Stomach (tissue), 9 donors: ENCODE results near the gene RRAGD. TPM values are rescaled to one million over a fixed set of nuclear protein-coding genes. Genes with fewer than 3 reads are reported as not detected.

ENCODE experiments used
- DNase-seq, 2 donors: peaks; one replicate each; pipeline versions ENCODE4 v3.0.0 to v3.0.0-alpha.2; 2013 to 2019
- H3K27ac ChIP-seq, 5 donors: fragments of 200-600 bp in 4 of 5; sonication (generic) in 4 of 5; one replicate each; pipeline ENCODE4 v1.5.1; 2013 to 2019; ENCODE audit warnings: mild to moderate bottlenecking in 1 of 5, moderate library complexity in 1 of 5
- H3K27me3 ChIP-seq, 3 donors: fragments of 200-600 bp; sonication (generic); one replicate each; pipeline ENCODE4 v1.5.1; 2017 to 2019; ENCODE audit warnings: mixed run types in 1 of 3
- H3K36me3 ChIP-seq, 4 donors: fragments of 200-600 bp; sonication (generic); 1 replicate in 3 of 4; 2 replicates in 1 of 4; pipeline ENCODE4 v1.5.1; 2016 to 2019
- H3K4me1 ChIP-seq, 4 donors: fragments of 200-600 bp; sonication (generic); one replicate each; pipeline ENCODE4 v1.5.1; 2016 to 2019
- H3K4me3 ChIP-seq, 4 donors: fragments of 200-600 bp; sonication (generic) in 3 of 4; one replicate each; pipeline ENCODE4 v1.5.1; 2016 to 2019; ENCODE audit warnings: mild to moderate bottlenecking in 1 of 4
- H3K9me3 ChIP-seq, 4 donors: fragments of 200-600 bp; sonication (generic); one replicate each; pipeline ENCODE4 v1.5.1; 2016 to 2019
- CTCF ChIP-seq, 7 experiments: fragments of 450-650 bp in 4 of 7; fragments of 200-600 bp in 3 of 7; sonication (generic) in 3 of 7; IDR thresholded peaks; one replicate each; pipeline ENCODE4 v1.5.1; 2016 to 2019; ENCODE audit warnings: antibody characterized with exemption in 7 of 7, control low read depth in 2 of 7, mild to moderate bottlenecking in 1 of 7
- EP300 ChIP-seq: sonication (generic); formaldehyde crosslinking; IDR thresholded peaks from one replicate; pipeline ENCODE4 v1.6.1; 2017; ENCODE audit warnings: antibody characterized with exemption
- POLR2A ChIP-seq, 4 donors: fragments of 450-650 bp; IDR thresholded peaks; one replicate each; pipeline ENCODE4 v1.6.1; 2016; ENCODE audit warnings: antibody characterized with exemption in 4 of 4, control low read depth in 2 of 4, mild to moderate bottlenecking in 1 of 4, moderate library complexity in 1 of 4
- POLR2AphosphoS5 ChIP-seq, 3 donors: sonication (generic); formaldehyde crosslinking; IDR thresholded peaks; one replicate each; pipeline ENCODE4 v1.6.1; 2016; ENCODE audit warnings: antibody characterized with exemption in 3 of 3
- WGBS, 5 donors: extraction: QIAGEN DNeasy Blood & Tissue Kit in 3 of 5; methylation state at CpG; one replicate each; pipeline versions ENCODE4 v1.1.5 to v1.1.7; 2013 to 2018; 5-methylcytosine and 5-hydroxymethylcytosine counted together
- intact Hi-C: fragments of 100-400 bp; cut with DNase I; formaldehyde crosslinking; loops from one replicate; pipeline ENCODE4 v1.15.1; 2023; ENCODE audit warnings: low total_unique reads
- polyA plus RNA-seq, 3 donors: library from polyadenylated mRNA; stranded (reverse); fragments of 200-250 nt; gene quantifications; one replicate each; pipeline ENCODE4 v1.2.3, GENCODE V29; 2013
- total RNA-seq, 5 donors: library from RNA; depleted of rRNA; stranded (reverse); fragments of >200 nt; gene quantifications; one replicate each; pipeline versions ENCODE4 v1.1.0 to v1.2.3, GENCODE V29; 2014 to 2016
- donor health status: healthy with polysubstance abuse.
- donor health status: Bipolar disorder and iron deficiency.
- donor health status: healthy.

Gene RRAGD
- total and polyA plus RNA-seq, 8 donors = 1.7 to 45.1 (median 4.4) TPM

DNA sequence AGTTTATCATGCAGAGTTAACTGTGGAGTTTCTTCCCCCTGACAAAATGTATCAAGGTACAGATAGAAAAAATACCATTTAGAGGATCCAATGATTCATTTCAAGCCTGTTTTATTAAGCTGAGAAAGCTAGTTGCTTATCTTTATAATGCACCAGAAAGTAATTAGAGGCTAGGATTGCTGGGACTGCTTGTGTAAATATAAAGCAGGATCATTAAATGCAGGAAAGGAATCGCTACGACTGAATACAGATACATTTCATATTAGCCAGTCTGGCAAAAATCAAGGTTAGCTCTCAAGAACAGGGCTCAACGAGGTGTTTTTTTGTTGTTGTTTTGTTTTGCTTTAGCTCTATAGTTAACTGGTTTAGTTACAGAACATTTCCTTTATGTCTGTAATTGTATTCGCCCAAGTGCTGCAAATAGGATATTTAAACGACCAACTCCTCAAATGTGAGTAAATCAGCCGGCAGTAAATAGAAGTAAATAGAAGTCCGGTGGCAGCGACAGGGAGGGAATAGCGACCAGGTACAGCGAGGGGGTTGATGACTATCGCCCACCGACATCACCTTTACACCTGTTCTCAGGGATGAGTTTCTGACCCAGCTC is 60.3 kb downstream of the RRAGD start:
- H3K27ac ChIP-seq = peak overlapping the region; percentile 97 to 99 (median 99)
- peaks cover 19 to 59% (median 51%) of the 10 kb centered on the region in 4 donors for H3K4me1 ChIP-seq
- intact Hi-C loops = no loop called here
- H3K27me3 ChIP-seq = no peaks in the 10 kb centered on the region
- H3K9me3 ChIP-seq = no peaks in the 10 kb centered on the region
- DNase-seq = peak in 1 of 2 donors; percentile 47
- 0 to 2% (median 1%) methylated on average over 12 of the region's 12 CpGs for WGBS, 5 donors
- H3K4me3 ChIP-seq = peak overlapping the region; percentile 62 to 82 (median 66)
- no peaks in the 10 kb centered on the region for H3K36me3 ChIP-seq
- TF ChIP-seq POLR2A (IDR thresholded peaks at IDR 0.05) = no peak
- TF ChIP-seq POLR2AphosphoS5 (IDR thresholded peaks at IDR 0.05) = no peak
- no peak for TF ChIP-seq CTCF (IDR thresholded peaks at IDR 0.05)
- TF ChIP-seq EP300 = no peak

GRCh38 chr6:89350281-89350966 is 61.6 kb downstream of the RRAGD start:
- TF ChIP-seq CTCF (IDR thresholded peaks at IDR 0.05) (no peak), EP300 (no peak), POLR2A (IDR thresholded peaks at IDR 0.05) (no peak), POLR2AphosphoS5 (IDR thresholded peaks at IDR 0.05) (peak in 1 of 3 donors; percentile 7)
- peak in 1 of 2 donors; percentile 47 for DNase-seq
- Histone ChIP-seq H3K27ac (peak overlapping the region in 4 of 5 donors; percentile 97 to 99 (median 99)), H3K4me1 (peaks cover 19 to 71% (median 58%) of the 10 kb centered on the region in 4 donors), H3K36me3 (no peaks in the 10 kb centered on the region), H3K4me3 (peak overlapping the region; percentile 62 to 82 (median 66)), H3K9me3 (no peaks in the 10 kb centered on the region), H3K27me3 (no peaks in the 10 kb centered on the region)
- 24 to 43% (median 32%) methylated on average over 4 of the region's 4 CpGs for WGBS, 5 donors
- intact Hi-C loops = no loop called here

DNA sequence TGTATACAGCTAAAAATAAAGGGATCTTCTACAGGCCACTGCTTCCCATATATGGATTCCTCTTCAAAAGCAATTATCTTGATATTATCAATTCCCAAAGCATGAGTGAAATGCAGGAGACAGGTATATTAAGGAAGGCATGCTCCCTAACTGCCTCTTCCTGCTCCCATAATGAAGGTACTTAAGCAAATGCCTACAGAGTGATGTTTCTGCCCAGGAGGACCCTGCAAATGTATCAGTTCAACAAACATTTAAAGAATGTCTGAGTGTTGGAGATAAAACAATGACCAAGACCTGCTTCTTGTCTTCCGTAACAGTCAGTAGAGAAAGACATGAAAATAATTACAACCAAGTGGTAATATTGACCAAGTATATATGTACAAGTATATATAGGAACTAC is 63.7 kb downstream of the RRAGD start:
- WGBS, 5 donors = 93 to 100% (median 98%) methylated on average over 1 of the region's 1 CpG
- Histone ChIP-seq H3K36me3 (no peaks in the 10 kb centered on the region), H3K9me3 (no peaks in the 10 kb centered on the region), H3K27ac (peak overlapping the region in 2 of 5 donors; percentile 10 to 99), H3K27me3 (no peaks in the 10 kb centered on the region), H3K4me3 (no peak overlapping the region), H3K4me1 (peaks cover 19 to 80% (median 65%) of the 10 kb centered on the region in 4 donors)
- no peak for DNase-seq
- TF ChIP-seq POLR2AphosphoS5 (IDR thresholded peaks at IDR 0.05) = no peak
- TF ChIP-seq CTCF (IDR thresholded peaks at IDR 0.05) = no peak
- TF ChIP-seq EP300 = no peak
- no peak for TF ChIP-seq POLR2A (IDR thresholded peaks at IDR 0.05)
- intact Hi-C loops = no loop called here

DNA sequence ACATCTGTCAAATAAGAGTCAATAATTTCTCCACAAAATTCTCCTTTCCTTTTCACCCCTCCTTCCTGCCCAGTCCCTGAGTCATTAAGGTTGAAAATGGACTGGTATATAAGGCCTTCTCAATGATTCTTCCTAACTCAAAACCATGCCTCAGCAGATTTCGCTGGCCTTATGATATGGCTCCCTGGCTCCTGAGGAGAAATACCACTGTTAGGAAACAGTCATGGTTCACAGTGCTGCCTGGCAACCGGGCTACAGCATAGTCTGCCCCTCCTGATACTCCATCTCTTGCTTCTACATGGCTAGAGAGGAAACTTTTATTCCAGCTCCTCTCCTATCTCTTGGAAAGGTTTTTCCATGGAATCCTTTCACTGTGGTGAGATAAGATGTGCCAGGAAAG is 64.2 kb downstream of the RRAGD start:
- H3K4me1 ChIP-seq = peaks cover 19 to 75% (median 60%) of the 10 kb centered on the region in 4 donors
- no peaks in the 10 kb centered on the region for H3K9me3 ChIP-seq
- DNase-seq = peak in 1 of 2 donors; percentile 52
- 47 to 72% (median 67%) methylated on average over 2 of the region's 2 CpGs for WGBS, 5 donors
- H3K4me3 ChIP-seq = no peak overlapping the region
- H3K36me3 ChIP-seq = peaks cover 0 to 3% (median 0%) of the 10 kb centered on the region in 4 donors
- TF ChIP-seq POLR2AphosphoS5 (IDR thresholded peaks at IDR 0.05) = no peak
- no peak for TF ChIP-seq POLR2A (IDR thresholded peaks at IDR 0.05)
- no peak for TF ChIP-seq EP300
- TF ChIP-seq CTCF (IDR thresholded peaks at IDR 0.05) = no peak
- no peaks in the 10 kb centered on the region for H3K27me3 ChIP-seq
- H3K27ac ChIP-seq = peak overlapping the region in 3 of 5 donors; percentile 10 to 63 (median 27)
- intact Hi-C loops = no loop called here
